RWPE1 (cell line): ENCODE measurements around the gene TDRD9.

Experiments used
- CTCF ChIA-PET: fragments of 350-600 bp; sonication (Branson Sonifier 250); formaldehyde crosslinking; extraction: SDS; loops from one replicate; lab custom pipeline; 2021; lab: Yijun Ruan, JAX
- POLR2A ChIA-PET: fragments of 400-600 bp; formaldehyde crosslinking; extraction: SDS; loops from one replicate; lab custom pipeline; 2020; ENCODE audit warnings: antibody characterized with exemption; ENCODE audit not compliant: low non-redundant PET; lab: Yijun Ruan, JAX
- DNase-seq: peaks from one replicate; pipeline ENCODE4 v3.0.0; 2012; ENCODE audit warnings: low spot score
- H3K27ac ChIP-seq: fragments of 450-650 bp; 2 replicates; pipeline ENCODE4 v1.5.1; 2017
- CTCF ChIP-seq: fragments of 450-650 bp; conservative IDR thresholded peaks from 2 replicates; pipeline ENCODE4 v1.5.1; 2017; ENCODE audit warnings: low read depth, mild to moderate bottlenecking

The TDRD9 gene

GRCh38 chr14:104081261-104081835 is 153.1 kb downstream of the TDRD9 start:
- ChIA-PET CTCF (no interaction called here), POLR2A (no interaction called here)
- H3K27ac ChIP-seq: no peak overlapping the region
- no peak for DNase-seq
- no peak for TF ChIP-seq CTCF

GRCh38 chr14:104081951-104082464 is 153.8 kb downstream of the TDRD9 start:
- POLR2A ChIA-PET: no interaction called here
- no peak for TF ChIP-seq CTCF
- CTCF ChIA-PET: no interaction called here
- no peak for DNase-seq
- H3K27ac ChIP-seq: no peak overlapping the region

- DNase-seq: no peak
- ChIA-PET POLR2A (no interaction called here), CTCF (no interaction called here)
- H3K27ac ChIP-seq: no peak overlapping the region
- TF ChIP-seq CTCF: no peak
Observed at GRCh38 chr14:104082807-104083206, 154.6 kb downstream of the TDRD9 start.

- CTCF ChIA-PET: interaction anchor here (0.7 to 0.8 kb wide), 3 partner anchors 9 to 36 kb away, joined by 3 to 4 read pairs (median 4); no protein-coding TSS in a partner anchor
- TF ChIP-seq CTCF: no peak
- POLR2A ChIA-PET: no interaction called here
Observed at GRCh38 chr14:104084251-104085002, 156.2 kb downstream of the TDRD9 start.

GRCh38 chr14:104085032-104085888 is 157.0 kb downstream of the TDRD9 start, which contains the start of gene ASPG:
Gene ASPG, plus strand, starts transcription at chr14:104085700. Its CDS starts 71 bp downstream, at chr14:104085771.
- H3K27ac ChIP-seq: no peak within 1 kb of the TSS
- no peak for TF ChIP-seq CTCF
- ChIA-PET POLR2A (no interaction called here), CTCF (interaction anchor here (0.7 to 0.8 kb wide), 2 partner anchors 24 to 37 kb away, joined by 4 read pairs; no protein-coding TSS in a partner anchor)
- peak; percentile 35 for DNase-seq

More at GRCh38 chr14:104084251-104085002, 156.2 kb downstream of the TDRD9 start:
- H3K27ac ChIP-seq: no peak overlapping the region
- DNase-seq: no peak

- TF ChIP-seq CTCF: no peak
- POLR2A ChIA-PET: no interaction called here
- no peak for DNase-seq
- no peak overlapping the region for H3K27ac ChIP-seq
- CTCF ChIA-PET: no interaction called here
Observed at GRCh38 chr14:104085889-104086201, 157.6 kb downstream of the TDRD9 start.
